H9 (cell line): ENCODE data around the gene PADI6. TPM values are rescaled to one million over a fixed set of nuclear protein-coding genes. Genes with fewer than 3 reads are reported as not detected.
A peak's percentile ranks its signal among the peaks of the same experiment; 100 is the strongest.

Experiments used
- DNase-seq: peaks from one replicate; pipeline ENCODE4 v3.0.0-alpha.2; 2017
- H2AFZ ChIP-seq: one replicate; pipeline ENCODE4 v1.6.1; 2013; ENCODE audit warnings: mild to moderate bottlenecking, low read length, control low read depth, moderate library complexity
- H2AK5ac ChIP-seq: 2 replicates; pipeline ENCODE4 v1.6.1; 2013; ENCODE audit warnings: low read length, control low read depth, mixed read lengths; ENCODE audit not compliant: insufficient read length
- H2BK120ac ChIP-seq: one replicate; pipeline ENCODE4 v1.6.1; 2013; ENCODE audit warnings: low read depth, mild to moderate bottlenecking, low read length, control low read depth, inconsistent platforms; ENCODE audit not compliant: poor library complexity, severe bottlenecking
- H2BK12ac ChIP-seq: 2 replicates; pipeline ENCODE4 v1.6.1; 2013; ENCODE audit warnings: low read length, control low read depth, mixed read lengths, low read depth; ENCODE audit not compliant: insufficient read length
- H2BK15ac ChIP-seq: 2 replicates; pipeline ENCODE4 v1.6.1; 2013; ENCODE audit warnings: low read depth, low read length, control low read depth
- H2BK20ac ChIP-seq: one replicate; pipeline ENCODE4 v1.6.1; 2013; ENCODE audit warnings: low read depth, mild to moderate bottlenecking, low read length, control low read depth, inconsistent platforms; ENCODE audit not compliant: poor library complexity, severe bottlenecking
- H2BK5ac ChIP-seq: 2 replicates; pipeline ENCODE4 v1.6.1; 2013; ENCODE audit warnings: low read length, control low read depth, mixed read lengths; ENCODE audit not compliant: insufficient read length
- H3K14ac ChIP-seq: 2 replicates; pipeline ENCODE4 v1.6.1; 2013; ENCODE audit warnings: low read length, control low read depth; ENCODE audit not compliant: insufficient read depth
- H3K18ac ChIP-seq: 2 replicates; pipeline ENCODE4 v1.6.1; 2013; ENCODE audit warnings: low read depth, mild to moderate bottlenecking, mixed read lengths, low read length, control low read depth; ENCODE audit not compliant: insufficient read length
- H3K23ac ChIP-seq: 2 replicates; pipeline ENCODE4 v1.6.1; 2013; ENCODE audit warnings: low read length, control low read depth, mixed read lengths, low read depth; ENCODE audit not compliant: insufficient read length
- H3K23me2 ChIP-seq: 2 replicates; pipeline ENCODE4 v1.6.1; 2013; ENCODE audit warnings: low read depth, mild to moderate bottlenecking, mixed read lengths, low read length, control low read depth; ENCODE audit not compliant: insufficient read length, poor library complexity, severe bottlenecking
- H3K27ac ChIP-seq: 2 replicates; pipeline ENCODE4 v1.5.1; 2013; ENCODE audit warnings: low read length, control low read depth, mixed read lengths, low read depth; ENCODE audit not compliant: insufficient read length
- H3K27me3 ChIP-seq: 2 replicates; pipeline ENCODE4 v1.6.1; 2013; ENCODE audit warnings: low read length, control low read depth, inconsistent platforms; ENCODE audit not compliant: insufficient read depth
- H3K4ac ChIP-seq: 2 replicates; pipeline ENCODE4 v1.6.1; 2013; ENCODE audit warnings: low read depth, mild to moderate bottlenecking, control low read depth, inconsistent platforms, low read length, moderate library complexity
- H3K4me1 ChIP-seq: 2 replicates; pipeline ENCODE4 v1.6.1; 2013; ENCODE audit warnings: low read length, control low read depth, inconsistent platforms; ENCODE audit not compliant: insufficient read depth
- H3K4me2 ChIP-seq: 2 replicates; pipeline ENCODE4 v1.6.1; 2013; ENCODE audit warnings: low read length, control low read depth, mixed read lengths; ENCODE audit not compliant: insufficient read length, insufficient read depth
- H3K56ac ChIP-seq: 2 replicates; pipeline ENCODE4 v1.6.1; 2013; ENCODE audit warnings: low read depth, mild to moderate bottlenecking, mixed read lengths, low read length, control low read depth; ENCODE audit not compliant: insufficient read length
- H3K79me1 ChIP-seq: 2 replicates; pipeline ENCODE4 v1.6.1; 2013; ENCODE audit warnings: low read depth, mild to moderate bottlenecking, moderate library complexity, low read length, control low read depth, inconsistent platforms; ENCODE audit not compliant: insufficient read depth, poor library complexity, severe bottlenecking
- H3K79me2 ChIP-seq: 2 replicates; pipeline ENCODE4 v1.6.1; 2013; ENCODE audit warnings: low read length, control low read depth, inconsistent platforms; ENCODE audit not compliant: insufficient read depth
- H3K9ac ChIP-seq: 2 replicates; pipeline ENCODE4 v1.6.1; 2013; ENCODE audit warnings: low read length, control low read depth, mixed read lengths; ENCODE audit not compliant: insufficient read length; ENCODE audit errors: extremely low read depth
- H3K9me3 ChIP-seq: one replicate; pipeline ENCODE4 v1.6.1; 2013; ENCODE audit warnings: low read depth, low read length, inconsistent platforms; ENCODE audit not compliant: control insufficient read depth
- H3T11ph ChIP-seq: one replicate; pipeline ENCODE4 v1.6.1; 2013; ENCODE audit warnings: mild to moderate bottlenecking, low read length, control low read depth, inconsistent platforms
- H4K20me1 ChIP-seq: one replicate; pipeline ENCODE4 v1.6.1; 2013; ENCODE audit not compliant: control insufficient read depth, insufficient read length, insufficient read depth
- H4K5ac ChIP-seq: 2 replicates; pipeline ENCODE4 v1.6.1; 2013; ENCODE audit warnings: low read depth, mild to moderate bottlenecking, mixed read lengths, low read length, control low read depth; ENCODE audit not compliant: insufficient read length
- H4K8ac ChIP-seq: replicated peaks from 2 replicates; pipeline ENCODE4 v1.6.1; 2013; ENCODE audit warnings: low read length, control low read depth, mixed read lengths, low read depth; ENCODE audit not compliant: insufficient read length
- H4K91ac ChIP-seq: 2 replicates; pipeline ENCODE4 v1.6.1; 2013; ENCODE audit warnings: low read depth, mild to moderate bottlenecking, moderate library complexity, mixed read lengths, low read length, control low read depth; ENCODE audit not compliant: insufficient read length
- H3K27ac Mint-ChIP-seq, 3 experiments: 2 replicates in 2 of 3; 3 replicates in 1 of 3; pipeline ENCODE4 v1.8.0; 2020 to 2021; ENCODE audit warnings: mixed read lengths in 3 of 3, mild to moderate bottlenecking in 1 of 3, moderate library complexity in 1 of 3
- H3K27me3 Mint-ChIP-seq: 2 replicates; pipeline ENCODE4 v1.8.0; 2021; ENCODE audit warnings: low read depth, mild to moderate bottlenecking, moderate library complexity, mixed read lengths
- H3K36me3 Mint-ChIP-seq, 3 experiments: 2 replicates in 2 of 3; 3 replicates in 1 of 3; pipeline ENCODE4 v1.8.0; 2020 to 2021; ENCODE audit warnings: low read depth in 3 of 3, mixed read lengths in 3 of 3; ENCODE audit not compliant: insufficient read depth in 1 of 3
- H3K4me1 Mint-ChIP-seq, 2 experiments: 2 replicates each; pipeline ENCODE4 v1.8.0; 2020; ENCODE audit warnings: mixed read lengths in 2 of 2
- H3K4me3 Mint-ChIP-seq, 2 experiments: 2 replicates in 1 of 2; 3 replicates in 1 of 2; pipeline ENCODE4 v1.8.0; 2020 to 2021; ENCODE audit warnings: mild to moderate bottlenecking in 2 of 2, mixed read lengths in 2 of 2, moderate library complexity in 1 of 2
- H3K9me3 Mint-ChIP-seq, 2 experiments: 2 replicates in 1 of 2; 3 replicates in 1 of 2; pipeline ENCODE4 v1.8.0; 2020; ENCODE audit warnings: mild to moderate bottlenecking in 2 of 2, mixed read lengths in 2 of 2, moderate library complexity in 1 of 2
- CTCF ChIP-seq: fragments of 200-600 bp; sonication (generic); conservative IDR thresholded peaks from 3 replicates; pipeline ENCODE4 v1.8.0; 2021; ENCODE audit warnings: antibody characterized with exemption, mild to moderate bottlenecking
- WGBS: extraction: QIAGEN DNeasy Blood & Tissue Kit; methylation state at CpG from one replicate; pipeline ENCODE4 v1.1.7; 2013; ENCODE audit warnings: missing lambda C conversion rate, low lambda C conversion rate, mixed read lengths; ENCODE audit not compliant: insufficient read length; ENCODE audit errors: extremely low coverage; 5-methylcytosine and 5-hydroxymethylcytosine counted together
- total RNA-seq: library from RNA; stranded (reverse); gene quantifications from 2 replicates; pipeline ENCODE4 v1.2.1, GENCODE V29; 2021

Gene PADI6
- total RNA-seq, 1 experiment from 2014 or later, result not detected

GRCh38 chr1:17436380-17437174 lies 64.6 kb downstream of the PADI6 start:
- Histone ChIP-seq H2BK5ac (no peak overlapping the region), H4K20me1 (no peaks in the 10 kb centered on the region), H2BK12ac (no peak overlapping the region), H3K14ac (no peak overlapping the region), H2BK120ac (no peak overlapping the region), H3K23me2 (peaks cover 23% of the 10 kb centered on the region), H3K79me2 (peaks cover 41% of the 10 kb centered on the region), H3K18ac (no peak overlapping the region), H3K27me3 (peaks cover 3% of the 10 kb centered on the region; the same call in 1 of the 2 replicates), H2AFZ (no peak overlapping the region), H3K79me1 (no peaks in the 10 kb centered on the region), H3K4me2 (peak overlapping the region; percentile 83), H4K8ac (no peak overlapping the region), H3T11ph (no peak overlapping the region), H3K4me1 (peaks cover 31% of the 10 kb centered on the region; the same call in 1 of the 2 replicates), H2AK5ac (no peak overlapping the region), H3K27ac (no peak overlapping the region), H2BK20ac (no peak overlapping the region), H3K56ac (no peak overlapping the region), H3K9ac (peak overlapping the region; percentile 25), H3K9me3 (no peaks in the 10 kb centered on the region), H4K5ac (no peak overlapping the region), H3K23ac (no peak overlapping the region), H3K4ac (no peak overlapping the region), H2BK15ac (no peak overlapping the region), H4K91ac (no peak overlapping the region)
- no peak for DNase-seq
- Mint-ChIP-seq H3K36me3 (peaks cover 52 to 60% (median 53%) of the 10 kb centered on the region in 3 experiments; a peak in 6 of 7 replicates), H3K27me3 (peaks cover 12% of the 10 kb centered on the region), H3K27ac (peak overlapping the region; percentile 44 to 93 (median 53); a peak in 5 of 7 replicates), H3K9me3 (peaks cover 2 to 3% of the 10 kb centered on the region in 2 experiments; a peak in 3 of 5 replicates), H3K4me1 (peaks cover 62 to 69% of the 10 kb centered on the region in 2 experiments), H3K4me3 (peak overlapping the region; percentile 75 to 84)
- WGBS, result no CpG with 5 or more reads among the region's 13 CpGs
- TF ChIP-seq CTCF, result no peak
